Measurements from ENCODE around the gene NBPF3. TPM values are rescaled to one million over a fixed set of nuclear protein-coding genes. Genes with fewer than 3 reads are reported as not detected.

The NBPF3 gene
- total RNA-seq, 1 experiment from 2014 or later = 17.3 TPM

DNA sequence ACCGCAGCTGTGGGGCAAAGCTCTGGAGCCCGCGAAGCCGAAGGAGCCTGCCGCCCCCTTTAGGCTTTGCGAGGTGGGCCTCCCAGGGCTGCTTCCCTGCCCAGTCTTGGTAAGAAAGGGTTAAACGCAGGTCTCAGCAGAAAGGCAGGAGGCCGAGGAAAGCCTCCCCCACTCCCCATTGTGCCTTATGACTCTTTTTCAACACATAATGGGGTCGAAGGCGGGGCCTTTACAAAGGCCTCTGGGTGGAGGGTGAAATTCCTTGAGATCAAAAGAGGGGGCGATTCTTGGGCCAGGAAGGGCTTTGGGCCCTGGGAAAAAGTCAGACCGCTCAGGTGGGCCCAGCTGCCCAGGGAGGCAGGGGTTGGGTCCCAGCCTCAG, 70.2 kb downstream of the NBPF3 start:
- no peak for DNase-seq (ENCODE audit: low read depth, low spot score)
- no peak overlapping the region for H2AFZ ChIP-seq (ENCODE audit: low read depth, low read length, poor library complexity, severe bottlenecking)
- H3K4me1 ChIP-seq (ENCODE audit: control insufficient read depth in 1 of 2, insufficient read depth in 2 of 2, low read length in 2 of 2) = peaks cover 2 to 5% of the 10 kb centered on the region in 2 experiments; a peak in 3 of 4 replicates
- H3K79me2 ChIP-seq (ENCODE audit: insufficient read depth, low read length) = no peaks in the 10 kb centered on the region
- H3K4me2 ChIP-seq (ENCODE audit: low read length) = no peak overlapping the region
- CTCF ChIA-PET = interaction anchor here (1.5 to 2.4 kb wide), 2 partner anchors 8 to 141 kb away, joined by 4 to 22 read pairs; no protein-coding TSS in a partner anchor
- no peaks in the 10 kb centered on the region for H3K9me3 ChIP-seq (ENCODE audit: control insufficient read depth in 1 of 2, insufficient read depth in 1 of 2, low read depth in 1 of 2, low read length in 2 of 2)
- RAD21 ChIA-PET (ENCODE audit: low non-redundant PET in 1 of 2, low total read pairs in 2 of 2, uncharacterized antibody in 2 of 2, unreplicated experiment in 2 of 2) = no interaction called here
- no TSS peak for BruUV-seq (replicated peaks)
- H3K27me3 ChIP-seq (ENCODE audit: insufficient read depth, low read length) = no peaks in the 10 kb centered on the region
- no peak overlapping the region for H3K9ac ChIP-seq (ENCODE audit: low read length)
- ATAC-seq = no peak
- no peaks in the 10 kb centered on the region for H3K9me2 ChIP-seq (ENCODE audit: insufficient read depth)
- no peaks in the 10 kb centered on the region for H3K36me3 ChIP-seq (ENCODE audit: control insufficient read depth in 1 of 2, insufficient read depth in 2 of 2, low read length in 2 of 2)
- H4K20me1 ChIP-seq (ENCODE audit: insufficient read depth) = no peaks in the 10 kb centered on the region
- POLR2A ChIA-PET = no interaction called here
- TF ChIP-seq CBX3 (IDR thresholded peaks at IDR 0.05; ENCODE audit: low read depth) = no peak
- TF ChIP-seq ZBTB33 (IDR thresholded peaks at IDR 0.05; ENCODE audit: extremely low read depth, insufficient replicate concordance, low read length) = no peak
- TF ChIP-seq ZNF274 (IDR thresholded peaks at IDR 0.05; ENCODE audit: low read depth, low read length) = no peak
- no peak for TF ChIP-seq TCF7L2 (IDR thresholded peaks at IDR 0.05; ENCODE audit: borderline replicate concordance, extremely low read depth, insufficient read depth, insufficient read length)
- TF ChIP-seq FOSL1 (IDR thresholded peaks at IDR 0.05; ENCODE audit: low read depth) = no peak
- TF ChIP-seq, protein P1, sequence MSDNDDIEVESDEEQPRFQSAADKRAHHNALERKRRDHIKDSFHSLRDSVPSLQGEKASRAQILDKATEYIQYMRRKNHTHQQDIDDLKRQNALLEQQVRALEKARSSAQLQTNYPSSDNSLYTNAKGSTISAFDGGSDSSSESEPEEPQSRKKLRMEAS (IDR thresholded peaks at IDR 0.05) = no peak
- H3K27ac ChIP-seq (ENCODE audit: low read depth, low read length) = no peak overlapping the region
- no peak overlapping the region for H3K4me3 ChIP-seq (replicated peaks in 1 of 2; ENCODE audit: low read depth in 1 of 2, low read length in 2 of 2)
- intact Hi-C loops (cut with micrococcal nuclease) = loop anchor here (2.0 to 10.0 kb wide), 2 partner anchors 65 to 145 kb away; no protein-coding TSS in a partner anchor
